Thoracic aorta (tissue), 2 donors: ENCODE measurements around the gene TGFB2. TPM values are rescaled to one million over a fixed set of nuclear protein-coding genes. Genes with fewer than 3 reads are reported as not detected.

ENCODE experiments used
- ATAC-seq: fragments of 150-250 bp; one replicate; pipeline ENCODE4 v1.8.0; 2017; ENCODE audit warnings: low read depth; ENCODE audit not compliant: insufficient number of reproducible peaks, low FRiP score
- DNase-seq: peaks from one replicate; pipeline ENCODE4 v3.0.0-alpha.2; 2020; ENCODE audit warnings: low spot score
- H3K27ac ChIP-seq, 2 donors: fragments of 200-600 bp; sonication (generic); 1 replicate in 1 of 2; 2 replicates in 1 of 2; pipeline ENCODE4 v1.5.1; 2016; ENCODE audit warnings: mild to moderate bottlenecking in 2 of 2, moderate library complexity in 2 of 2
- H3K27me3 ChIP-seq: fragments of 200-600 bp; sonication (generic); replicated peaks from 2 replicates; pipeline ENCODE4 v1.6.0; 2016; ENCODE audit warnings: mild to moderate bottlenecking; ENCODE audit not compliant: insufficient read depth
- H3K36me3 ChIP-seq: fragments of 200-600 bp; sonication (generic); one replicate; pipeline ENCODE4 v1.5.1; 2016
- H3K4me1 ChIP-seq, 2 donors: fragments of 200-600 bp; sonication (generic); 1 replicate in 1 of 2; 2 replicates in 1 of 2; pipeline versions ENCODE4 v1.5.1 to v1.6.0; 2016; ENCODE audit warnings: low read depth in 2 of 2, mild to moderate bottlenecking in 1 of 2; ENCODE audit not compliant: control insufficient read depth in 1 of 2
- H3K4me3 ChIP-seq: fragments of 200-600 bp; sonication (generic); 2 replicates; pipeline ENCODE4 v1.5.1; 2016; ENCODE audit warnings: mild to moderate bottlenecking
- H3K9me3 ChIP-seq: fragments of 200-600 bp; sonication (generic); 2 replicates; pipeline ENCODE4 v1.5.1; 2016
- CTCF ChIP-seq: fragments of 200-600 bp; sonication (generic); IDR thresholded peaks from one replicate; pipeline ENCODE4 v1.5.1; 2019; ENCODE audit warnings: antibody characterized with exemption
- total RNA-seq, 2 donors: library from RNA; depleted of rRNA; stranded (reverse); fragments of >200 nt; gene quantifications; one replicate each; pipeline versions ENCODE4 v1.1.0 to v1.2.3, GENCODE V29; 2016

Gene TGFB2
- total RNA-seq, 2 donors from 2014 or later, result 9.1 to 9.2 TPM

- Histone ChIP-seq H3K9me3 (no peaks in the 10 kb centered on the region), H3K36me3 (no peaks in the 10 kb centered on the region), H3K4me3 (no peak overlapping the region), H3K27ac (no peak overlapping the region), H3K4me1 (peaks cover 29 to 61% of the 10 kb centered on the region in 2 donors), H3K27me3 (no peaks in the 10 kb centered on the region)
- DNase-seq (no peak), ATAC-seq (no peak)
- no peak for TF ChIP-seq CTCF
Measured at GRCh38 chr1:218377143-218377660, 32.1 kb downstream of the TGFB2 start.

GRCh38 chr1:218380125-218380977 is 35.2 kb downstream of the TGFB2 start:
- no peak overlapping the region for H3K27ac ChIP-seq
- no peak for DNase-seq
- H3K4me1 ChIP-seq, result peaks cover 21 to 41% of the 10 kb centered on the region in 2 donors
- ATAC-seq, result no peak
- no peaks in the 10 kb centered on the region for H3K36me3 ChIP-seq
- no peak for TF ChIP-seq CTCF
- H3K9me3 ChIP-seq, result no peaks in the 10 kb centered on the region
- no peak overlapping the region for H3K4me3 ChIP-seq
- H3K27me3 ChIP-seq, result no peaks in the 10 kb centered on the region

- Histone ChIP-seq H3K27me3 (no peaks in the 10 kb centered on the region), H3K27ac (no peak overlapping the region), H3K4me3 (no peak overlapping the region), H3K36me3 (no peaks in the 10 kb centered on the region), H3K9me3 (no peaks in the 10 kb centered on the region), H3K4me1 (peaks cover 12 to 32% of the 10 kb centered on the region in 2 donors)
- no peak for TF ChIP-seq CTCF
- ATAC-seq (no peak), DNase-seq (no peak)
Measured at GRCh38 chr1:218382261-218382660, 37.1 kb downstream of the TGFB2 start.

- ATAC-seq, result no peak
Measured at GRCh38 chr1:218383051-218383450, 37.9 kb downstream of the TGFB2 start.

More at GRCh38 chr1:218383051-218383450, 37.9 kb downstream of the TGFB2 start:
- Histone ChIP-seq H3K36me3 (no peaks in the 10 kb centered on the region), H3K4me3 (no peak overlapping the region), H3K27ac (no peak overlapping the region), H3K9me3 (no peaks in the 10 kb centered on the region), H3K27me3 (no peaks in the 10 kb centered on the region), H3K4me1 (peaks cover 12 to 29% of the 10 kb centered on the region in 2 donors)
- no peak for TF ChIP-seq CTCF
- DNase-seq, result no peak
